Fibroblast of skin of right biceps (primary cell): ENCODE results near the gene DIRAS1.
A peak's percentile ranks its signal among the peaks of the same experiment; 100 is the strongest.

Experiments
- DNase-seq: peaks from one replicate; pipeline ENCODE4 v3.0.0-alpha.2; 2013

DIRAS1 gene

DNA sequence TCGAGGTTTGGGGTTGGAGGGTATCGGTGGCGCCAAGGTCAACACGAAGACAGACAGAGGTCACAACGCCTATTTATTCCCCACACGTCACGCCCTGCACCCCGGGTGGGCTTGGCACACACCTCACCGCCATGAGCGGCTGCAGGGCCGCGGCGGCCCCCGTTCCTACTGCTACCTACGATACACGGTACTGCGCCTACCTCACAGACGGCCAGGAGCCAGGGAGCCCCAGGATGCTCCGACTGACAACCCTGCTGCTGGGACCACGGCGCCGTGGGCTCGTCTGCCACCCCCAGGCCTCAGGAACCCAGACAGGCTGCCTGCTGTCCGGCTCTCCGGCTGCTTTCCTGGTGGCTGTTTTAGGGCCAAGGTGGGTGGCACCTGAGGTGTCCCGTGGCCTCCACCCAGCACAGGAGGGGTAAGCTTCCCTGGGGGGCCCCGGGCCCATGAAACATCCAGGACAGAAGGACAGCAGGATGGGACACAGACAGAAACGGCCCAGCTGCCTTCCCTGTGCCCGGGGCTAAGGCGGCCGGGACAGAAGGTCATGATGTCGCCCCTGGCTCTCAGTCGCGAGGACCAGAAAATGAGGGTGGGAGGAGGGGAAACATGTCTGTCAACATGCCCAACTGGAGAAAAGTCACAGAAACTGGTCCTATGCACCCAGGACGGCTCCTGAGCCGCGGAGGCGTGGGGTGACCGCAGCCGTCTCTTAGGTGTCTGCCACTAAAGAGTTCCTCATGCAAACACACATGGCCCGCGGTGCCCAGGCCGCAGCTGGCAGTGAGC, 33.7 kb upstream of the DIRAS1 start:
- DNase-seq: no peak

GRCh38 chr19:2751438-2751830, 30.3 kb upstream of the DIRAS1 start:
- DNase-seq: no peak

- no peak for DNase-seq
These were observed 29.8 kb upstream of the DIRAS1 start for GRCh38 chr19:2750808-2751437.

GRCh38 chr19:2747349-2747748, 26.2 kb upstream of the DIRAS1 start:
- no peak for DNase-seq

- no peak for DNase-seq
These were observed 22.9 kb upstream of the DIRAS1 start for GRCh38 chr19:2744113-2744512.

DNA sequence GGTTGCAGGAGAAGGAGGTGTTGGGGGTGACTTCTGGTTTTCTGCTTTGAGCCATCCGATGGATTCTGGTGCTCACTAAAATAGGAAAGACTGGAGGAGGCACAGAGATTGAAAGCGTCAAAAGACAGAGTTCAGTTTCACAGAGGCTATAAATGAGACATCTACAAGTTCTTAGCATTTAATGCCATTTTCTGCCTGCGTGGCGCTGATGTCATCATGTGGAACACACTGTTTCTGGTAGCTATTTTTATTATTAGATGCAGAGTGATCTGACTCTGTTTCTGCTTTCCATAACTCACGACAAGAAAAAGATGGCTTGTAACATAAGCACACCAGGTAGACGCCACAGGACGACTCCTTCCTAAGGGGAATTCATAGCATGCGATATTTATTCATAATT, 21.9 kb upstream of the DIRAS1 start:
- DNase-seq: no peak

DNA sequence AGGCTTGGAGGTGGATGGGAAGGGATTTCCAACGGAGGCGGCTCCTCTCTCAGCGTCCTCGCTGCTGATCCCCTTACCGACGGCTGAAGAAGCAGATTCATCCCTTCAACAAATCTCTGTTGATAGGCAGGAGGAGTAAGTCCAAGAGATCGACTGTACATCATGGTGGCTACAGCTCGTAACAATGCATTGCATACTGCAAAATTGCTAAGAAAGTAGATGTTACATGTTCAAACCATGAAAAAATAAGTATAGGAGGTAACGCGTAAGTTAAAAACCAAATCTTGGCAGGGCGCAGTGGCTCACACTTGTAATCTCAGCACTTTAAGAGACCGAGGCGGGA, 19.1 kb upstream of the DIRAS1 start:
- no peak for DNase-seq

GRCh38 chr19:2739602-2740313, 18.6 kb upstream of the DIRAS1 start, which contains the start of gene SLC39A3:
TSS of gene SLC39A3 (minus strand) at chr19:2740017. CDS start at chr19:2737257, 2,760 bp downstream.
- DNase-seq: peak; percentile 99

GRCh38 chr19:2736550-2737190, 15.5 kb upstream of the DIRAS1 start:
- no peak for DNase-seq

DNA sequence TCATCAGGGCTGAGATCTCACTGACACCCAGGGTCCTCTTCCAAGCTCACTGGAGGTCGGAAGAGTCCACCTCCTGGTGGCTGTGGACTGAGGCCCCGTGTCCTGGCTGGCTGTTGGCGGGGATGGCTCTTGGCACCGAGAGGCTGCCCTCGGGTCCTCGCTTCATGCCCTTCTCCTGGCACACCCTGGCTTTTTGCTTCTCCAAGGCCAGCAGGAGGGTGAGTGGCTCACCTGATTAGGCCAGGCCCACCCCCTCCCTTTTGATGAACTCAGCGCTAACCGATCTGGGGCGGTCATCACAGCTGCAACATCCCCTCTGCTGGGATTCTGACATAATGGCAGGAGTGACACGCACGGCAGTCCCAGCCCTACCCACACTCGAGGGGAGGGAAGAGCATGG, 14.2 kb upstream of the DIRAS1 start:
- DNase-seq: no peak

- DNase-seq: no peak
These were observed 13.6 kb upstream of the DIRAS1 start for GRCh38 chr19:2734589-2735288.

- no peak for DNase-seq
These were observed 12.9 kb upstream of the DIRAS1 start for GRCh38 chr19:2733930-2734588.

- DNase-seq: no peak
These were observed 11.7 kb upstream of the DIRAS1 start for GRCh38 chr19:2732883-2733282.

- DNase-seq: no peak
These were observed 11.1 kb upstream of the DIRAS1 start for GRCh38 chr19:2732157-2732725.

DNA sequence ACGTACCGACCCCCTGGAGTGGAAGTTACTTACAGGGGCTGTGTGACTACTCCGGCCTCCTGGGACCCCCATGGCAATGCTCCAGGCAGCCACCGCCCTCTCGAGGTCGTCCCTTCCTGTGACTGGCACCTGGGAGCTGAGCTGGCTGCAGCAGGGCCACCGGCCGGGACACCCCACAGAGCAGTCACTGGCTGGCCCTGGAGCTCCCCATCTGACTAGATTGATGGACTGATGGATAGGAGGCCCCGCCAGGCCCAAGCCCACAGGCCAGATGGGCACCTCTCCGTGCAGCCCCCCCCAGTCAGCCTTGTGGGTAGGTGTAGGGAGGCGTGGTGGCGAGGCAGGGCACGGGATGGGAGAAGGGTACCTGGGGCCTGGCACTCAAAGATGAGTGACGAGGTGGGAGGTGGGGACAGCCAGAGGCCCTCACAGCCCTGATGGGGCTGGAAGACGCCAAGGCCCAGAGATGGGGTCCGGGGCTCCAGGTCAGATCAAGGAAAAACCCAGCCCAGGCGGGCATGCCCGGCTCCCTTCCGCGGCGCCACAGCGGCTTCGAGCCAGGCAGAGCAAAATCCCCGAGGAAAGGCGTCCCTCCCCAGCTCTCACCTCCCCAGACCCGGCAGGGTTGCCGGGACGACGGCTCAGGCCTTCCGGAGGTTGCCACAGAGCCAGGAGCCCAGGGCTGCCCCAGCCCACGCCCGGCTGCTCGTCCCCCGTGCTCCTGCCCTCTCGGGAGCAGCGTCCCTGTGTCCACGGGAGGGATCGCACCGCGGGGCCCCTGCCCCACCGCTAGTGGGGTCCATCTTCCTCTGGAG, 10.2 kb upstream of the DIRAS1 start:
- DNase-seq: no peak

GRCh38 chr19:2729943-2730818, 9.0 kb upstream of the DIRAS1 start:
- no peak for DNase-seq

DNA sequence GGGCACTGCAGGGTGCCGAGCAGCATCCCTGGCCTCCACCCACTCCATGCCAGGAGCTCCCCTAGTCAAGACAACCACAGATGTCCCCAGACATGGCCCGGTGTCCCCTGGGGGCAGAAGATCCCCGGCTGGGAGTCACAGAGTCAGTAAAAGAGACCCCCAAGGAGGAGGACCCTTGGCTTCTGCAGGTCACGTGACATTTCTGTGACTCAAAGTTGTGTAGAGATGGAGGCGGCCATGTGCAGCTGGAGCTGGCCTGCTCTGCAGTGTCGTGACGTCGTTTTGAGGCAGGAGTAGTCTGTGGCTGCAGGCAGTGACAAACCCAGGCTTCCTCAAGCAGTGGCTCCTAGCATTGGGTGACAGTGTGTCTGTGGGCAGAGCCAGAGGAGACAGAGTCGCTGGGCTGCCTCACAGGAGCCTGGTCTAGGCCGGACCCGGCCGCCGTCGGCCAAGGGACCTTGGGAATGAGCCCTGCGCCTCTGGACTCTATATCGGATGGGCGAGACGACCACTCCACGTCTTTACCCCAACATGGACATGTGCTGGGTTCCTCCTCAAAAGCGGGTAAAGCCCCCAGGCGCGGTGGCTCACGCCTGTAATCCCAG, 7.7 kb upstream of the DIRAS1 start:
- no peak for DNase-seq

DNA sequence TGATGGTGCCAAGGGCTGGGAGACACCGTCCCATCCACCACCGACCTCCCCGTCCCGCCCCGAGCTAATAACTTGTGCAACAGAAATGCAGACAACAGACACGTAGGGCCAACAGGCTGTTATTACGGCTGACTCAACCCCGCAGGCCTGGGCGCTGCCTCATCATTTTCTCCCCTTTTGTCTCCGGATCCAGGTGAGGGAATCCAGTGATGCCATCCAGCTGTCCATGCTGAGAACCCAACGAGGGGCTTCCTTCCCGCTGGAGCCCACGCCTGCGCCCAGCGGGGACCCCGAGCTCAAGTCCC, 6.4 kb upstream of the DIRAS1 start:
- DNase-seq: no peak

GRCh38 chr19:2726904-2727639, 5.9 kb upstream of the DIRAS1 start:
- no peak for DNase-seq
